ENCODE results near the gene GPR62.

Gene GPR62

DNA sequence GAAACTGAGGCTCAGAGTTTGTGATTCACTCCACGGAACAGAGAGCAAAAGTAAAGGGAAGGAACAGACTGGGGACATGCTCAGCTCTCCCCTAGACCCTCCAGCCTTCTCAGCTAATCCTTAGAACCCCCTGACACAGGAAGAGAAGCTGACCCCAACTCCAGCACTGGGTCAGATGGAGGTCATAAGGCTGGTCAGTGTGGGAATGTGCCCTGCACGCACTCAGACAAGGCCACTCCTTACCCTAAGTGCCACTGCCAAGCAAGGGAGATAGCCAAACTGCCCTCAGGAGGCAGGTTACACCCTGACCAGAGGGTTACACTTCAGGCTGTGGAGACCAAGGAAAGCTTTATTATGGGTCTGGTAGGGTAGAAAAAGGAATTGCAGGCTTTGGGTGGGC is 39.3 kb downstream of the GPR62 start:
- DNase-seq = no peak

DNA sequence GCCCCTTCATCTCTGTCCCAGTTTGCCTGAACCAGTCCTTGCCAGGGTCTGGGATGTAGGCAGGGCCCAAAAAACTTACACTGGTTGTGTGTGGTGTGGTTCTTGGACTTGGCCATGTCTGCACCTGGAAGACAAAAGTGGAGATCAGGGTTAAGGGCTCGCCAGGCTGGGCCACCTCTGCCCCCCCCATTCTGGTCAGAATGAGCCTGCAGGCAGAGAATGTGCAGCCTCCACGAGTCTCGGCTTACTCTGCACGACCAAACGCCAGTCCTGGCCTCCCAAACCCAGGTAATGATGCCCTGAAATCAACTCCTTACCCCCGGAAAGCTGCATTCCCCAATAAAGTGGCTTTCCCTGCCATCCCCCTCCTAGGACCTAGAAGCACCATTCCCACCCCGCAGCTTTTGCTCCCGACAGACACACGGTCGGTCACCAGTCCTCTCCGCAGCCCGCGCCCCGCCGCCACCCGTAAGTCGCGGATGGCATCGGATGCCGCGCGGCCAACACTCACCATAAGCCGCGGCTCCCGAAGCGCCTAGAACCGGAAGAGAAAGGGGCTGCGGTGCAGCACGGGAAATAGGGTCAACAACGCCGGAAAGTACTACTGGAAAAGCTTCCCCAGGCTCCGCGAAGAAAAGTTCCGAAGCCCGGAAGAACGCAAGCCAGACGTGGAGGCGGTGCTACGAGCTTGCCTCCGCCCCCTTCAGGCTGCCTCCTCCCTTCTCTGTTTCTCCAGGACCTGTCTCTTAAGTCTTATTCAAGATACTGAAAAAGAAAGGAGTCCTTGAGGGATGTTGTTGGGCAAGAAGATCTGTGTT is 40.4 kb downstream of the GPR62 start, which contains the start of gene RPL29:
Gene RPL29 (minus strand): TSS at position 550 of the 818 bp plus-strand sequence. CDS start 434 bp downstream, at position 116.
- peak; percentile 56 for DNase-seq

DNA sequence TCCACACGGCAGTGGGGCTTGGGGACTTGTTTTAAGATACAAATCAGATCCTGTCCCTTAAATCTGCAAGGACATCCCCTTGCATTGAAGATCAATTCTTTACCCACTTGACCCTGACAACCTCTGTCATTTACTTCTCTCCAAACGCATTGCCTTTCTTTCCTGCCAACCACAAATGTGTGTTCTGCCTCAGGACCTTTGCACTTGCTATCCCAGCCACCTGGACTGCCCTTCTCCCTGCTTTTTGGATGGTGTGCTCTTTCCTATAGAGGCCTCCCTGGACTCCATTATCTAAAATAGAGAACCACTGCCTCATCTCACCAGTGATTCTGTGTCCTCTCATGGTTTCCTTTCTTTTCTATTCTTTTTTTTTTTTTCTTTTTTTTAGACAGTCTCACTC is 42.0 kb downstream of the GPR62 start:
- no peak for DNase-seq

DNA sequence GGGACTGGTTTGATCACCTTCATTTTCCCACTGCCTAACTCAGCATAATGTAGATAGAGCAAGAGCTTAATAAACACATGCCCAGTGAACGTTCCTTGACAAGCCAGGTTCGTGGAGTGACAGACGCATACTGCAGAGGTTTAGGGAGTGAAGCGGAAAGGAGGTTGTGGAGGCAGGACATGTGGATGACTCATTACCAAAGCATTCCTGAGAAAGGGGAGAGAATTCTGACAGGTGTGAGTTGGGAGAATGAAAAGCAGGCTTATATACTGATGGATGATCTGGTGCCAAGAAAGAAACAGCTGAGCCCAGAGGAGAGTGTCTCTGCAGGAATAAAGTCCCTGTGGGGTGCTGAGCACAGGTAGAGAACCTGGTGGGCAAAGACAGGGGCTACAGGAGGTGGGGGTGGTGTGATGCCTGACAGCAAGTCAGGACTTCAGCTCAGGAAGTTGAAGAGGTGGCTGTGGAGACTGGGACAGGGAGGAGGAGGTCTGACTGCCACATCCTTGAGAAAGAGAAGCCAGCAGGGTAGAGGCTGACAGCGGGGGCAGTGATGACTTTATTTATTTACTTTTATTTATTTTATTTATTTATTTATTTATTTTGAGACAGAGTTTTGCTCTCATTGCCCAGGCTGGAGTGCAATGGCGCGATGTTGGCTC is 42.9 kb downstream of the GPR62 start:
- DNase-seq = no peak

DNA sequence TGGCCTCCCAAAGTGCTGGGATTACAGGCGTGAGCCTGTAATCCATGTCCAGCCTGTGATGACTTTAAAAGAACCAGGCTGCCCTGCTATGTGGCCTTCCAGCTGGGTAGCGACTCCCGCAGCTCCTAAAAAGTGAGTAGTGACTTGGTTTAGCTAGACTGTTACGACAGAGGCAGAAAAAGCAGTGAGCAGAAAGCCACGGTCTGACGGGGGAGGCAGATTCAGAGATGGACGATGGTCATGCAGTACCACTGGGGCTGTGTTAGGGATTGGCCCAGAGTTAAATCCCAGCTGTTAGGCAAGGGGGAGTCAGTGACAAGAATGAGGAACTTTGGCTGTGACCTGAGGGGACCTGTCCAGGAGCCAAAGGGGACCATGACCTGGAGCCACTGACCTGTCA is 43.6 kb downstream of the GPR62 start:
- DNase-seq = no peak

DNA sequence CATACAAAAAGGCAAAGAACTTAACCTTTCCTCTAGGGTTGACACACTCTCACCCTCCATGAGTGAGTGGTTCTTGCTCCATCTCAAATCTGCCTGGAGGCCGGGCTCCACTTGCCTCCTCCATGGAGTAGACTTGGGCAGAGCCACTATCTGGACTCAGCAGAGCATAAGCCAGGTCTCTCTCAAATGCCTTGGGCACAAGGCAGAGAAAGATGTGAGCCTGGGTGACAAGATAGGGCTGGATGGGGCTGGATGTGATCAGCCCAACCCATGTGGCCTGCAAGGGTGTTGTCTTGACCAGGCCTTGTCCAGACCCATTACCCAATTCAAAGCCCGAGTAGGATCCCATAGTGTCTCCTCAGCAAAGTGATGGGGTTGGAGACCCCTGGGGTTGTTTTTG is 44.7 kb downstream of the GPR62 start:
- no peak for DNase-seq

DNA sequence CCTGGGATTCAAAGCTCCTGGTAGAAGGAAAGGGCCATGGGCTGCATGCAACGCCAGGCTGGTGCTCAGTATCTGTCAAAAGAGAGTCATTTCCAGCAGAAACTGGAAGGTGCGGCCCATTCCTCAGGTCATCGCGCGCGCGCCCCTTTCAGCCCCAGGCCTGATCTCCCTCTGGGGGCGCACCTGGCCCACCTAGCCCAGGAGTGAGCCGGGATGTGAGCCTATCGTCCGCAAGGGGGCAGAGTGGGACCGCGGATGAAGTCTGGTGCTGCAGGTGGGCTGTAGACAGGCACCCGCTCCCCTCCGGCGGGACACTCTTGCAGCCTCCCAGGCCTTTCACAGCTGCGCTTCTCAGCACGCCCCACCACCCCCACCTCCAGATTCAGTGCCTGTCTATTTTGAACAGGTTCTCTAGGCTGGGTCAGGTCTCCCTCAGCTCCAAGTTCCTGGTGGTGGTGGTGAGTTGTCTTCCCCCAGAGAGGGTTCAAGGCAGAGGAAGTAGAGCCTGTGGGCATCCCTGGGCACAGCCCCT is 46.3 kb downstream of the GPR62 start:
- DNase-seq = no peak

DNA sequence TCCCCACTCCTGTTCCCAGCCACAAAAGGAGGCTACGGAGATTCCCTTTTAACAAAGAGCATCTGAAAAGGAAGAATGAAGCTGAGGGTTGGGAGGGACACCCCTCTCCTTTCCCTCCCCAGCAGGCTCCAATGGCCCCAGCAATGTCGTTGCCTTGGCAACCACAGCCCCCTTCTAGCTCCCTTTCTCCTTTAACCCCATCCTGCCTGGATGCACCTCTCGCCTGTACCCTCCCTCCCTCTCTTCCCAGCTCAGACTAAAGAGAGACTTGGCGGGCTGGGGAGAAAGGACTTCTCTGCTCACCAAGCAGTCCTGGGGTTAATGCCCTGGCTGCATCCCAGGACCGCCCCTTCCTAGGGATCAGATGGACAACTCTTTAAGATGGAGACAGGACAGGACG is 47.6 kb downstream of the GPR62 start:
- DNase-seq = no peak

DNA sequence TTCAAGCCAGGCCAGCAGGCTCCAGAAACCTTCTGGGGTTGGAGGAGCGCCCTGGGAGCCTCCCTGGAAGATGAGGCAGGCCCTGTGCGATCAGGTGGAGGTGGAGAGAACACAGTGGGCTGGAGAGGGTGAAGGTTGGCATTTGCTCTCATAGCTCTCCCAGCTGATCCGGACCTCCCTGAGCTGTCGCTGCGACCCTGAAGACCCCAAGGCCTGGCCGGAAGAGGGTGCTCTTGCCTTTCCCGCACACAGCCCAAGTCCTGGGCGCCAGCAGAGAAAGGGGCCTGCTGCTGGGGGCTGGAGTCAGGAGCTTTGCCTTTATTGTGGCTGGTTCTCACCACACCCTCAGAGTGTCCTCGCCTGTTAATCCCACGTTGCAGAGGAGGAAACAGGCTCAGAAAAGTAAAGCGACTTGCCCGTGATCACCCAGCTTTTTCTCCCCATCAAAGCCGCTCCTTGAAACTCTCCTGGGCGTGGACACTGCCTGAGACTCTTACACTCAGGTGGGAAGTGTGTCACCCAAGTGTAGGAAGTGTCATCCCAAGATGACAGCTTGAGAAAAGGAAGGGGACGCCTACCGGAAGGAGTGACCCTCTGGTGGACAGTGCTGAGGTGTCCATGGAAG is 49.1 kb downstream of the GPR62 start:
- DNase-seq = no peak

DNA sequence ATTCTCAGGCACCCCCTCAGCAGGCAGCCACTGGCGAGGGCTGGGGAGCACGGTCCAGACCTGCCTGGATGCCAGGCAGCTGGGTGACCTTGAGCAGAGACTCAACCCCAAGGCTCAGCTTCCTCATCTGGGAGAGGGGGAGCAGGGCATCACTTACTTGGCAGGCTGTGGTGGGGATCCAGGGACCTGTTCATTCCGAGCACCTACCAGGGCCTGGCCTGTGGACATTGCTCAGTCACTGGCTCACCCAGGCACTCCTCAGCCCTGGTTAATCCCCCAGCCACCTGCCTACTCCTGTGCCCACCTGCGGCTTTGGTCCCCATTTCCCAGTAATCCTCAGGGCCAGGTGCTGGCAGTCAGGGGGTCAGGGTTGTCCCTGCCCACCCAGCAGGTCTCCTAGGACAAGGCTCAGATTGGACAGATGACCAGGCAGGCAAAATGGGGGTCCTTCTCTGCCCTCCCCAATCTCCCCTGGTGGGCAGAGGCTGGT is 49.8 kb downstream of the GPR62 start:
- no peak for DNase-seq

DNA sequence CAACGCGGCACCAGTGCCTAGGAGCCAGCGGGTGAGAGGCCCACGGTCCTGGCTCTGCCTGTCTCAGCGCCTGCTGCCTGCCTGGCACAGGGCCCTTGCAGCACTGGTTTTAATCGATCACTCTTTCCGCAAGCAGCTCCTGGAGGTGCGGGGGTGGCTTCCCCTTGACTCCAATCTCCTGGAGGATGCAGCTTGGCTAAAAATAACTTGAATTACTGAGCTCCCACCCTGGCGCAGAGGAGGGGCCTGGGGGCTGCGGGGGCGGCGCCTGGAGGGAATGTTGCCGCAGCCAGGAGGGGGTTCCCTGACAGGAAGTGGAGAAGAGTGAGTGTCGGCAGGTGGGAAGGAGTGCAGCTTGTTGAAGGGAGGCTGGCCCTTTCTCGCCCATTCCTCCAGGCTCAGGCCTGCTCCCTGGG is 50.4 kb downstream of the GPR62 start:
- no peak for DNase-seq

DNA sequence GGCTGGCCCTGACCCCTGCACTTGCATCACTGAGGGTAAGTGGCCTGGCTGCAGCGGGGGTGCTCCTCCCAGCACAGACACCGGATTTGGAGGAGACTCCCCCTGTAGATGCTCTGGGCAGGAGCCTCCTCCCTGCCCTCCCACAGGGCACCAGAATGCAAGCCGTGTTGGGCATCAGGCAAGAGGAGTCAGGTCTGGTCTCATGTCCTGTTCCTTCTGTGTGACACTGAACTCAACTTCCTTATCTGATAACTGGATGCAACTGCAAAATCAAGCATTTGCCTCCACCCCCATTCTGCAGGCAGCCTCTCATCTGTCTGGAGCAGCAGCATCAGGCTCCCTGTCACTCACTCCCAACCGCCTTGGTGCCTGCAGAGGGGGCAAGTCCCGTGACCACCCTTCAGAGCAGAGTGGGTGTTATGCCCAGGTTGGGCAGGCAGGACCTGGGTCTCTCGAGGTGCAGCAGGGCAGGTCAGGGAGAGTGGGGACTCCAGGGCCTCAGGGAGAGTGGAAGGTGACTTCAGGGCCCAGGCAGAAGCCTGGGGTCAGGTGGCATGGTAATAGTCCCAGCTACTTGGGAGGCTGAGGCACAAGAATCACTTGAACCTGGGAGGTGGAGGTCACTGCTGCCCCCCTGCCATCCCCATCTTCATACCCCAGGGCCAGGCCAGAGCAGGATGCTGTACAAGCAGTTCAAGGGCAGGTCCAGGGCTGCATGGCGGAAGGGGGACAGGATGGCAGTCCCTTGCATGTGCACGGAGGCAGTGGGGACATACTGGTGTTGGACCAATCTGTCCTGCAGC is 51.0 kb downstream of the GPR62 start:
- no peak for DNase-seq

DNA sequence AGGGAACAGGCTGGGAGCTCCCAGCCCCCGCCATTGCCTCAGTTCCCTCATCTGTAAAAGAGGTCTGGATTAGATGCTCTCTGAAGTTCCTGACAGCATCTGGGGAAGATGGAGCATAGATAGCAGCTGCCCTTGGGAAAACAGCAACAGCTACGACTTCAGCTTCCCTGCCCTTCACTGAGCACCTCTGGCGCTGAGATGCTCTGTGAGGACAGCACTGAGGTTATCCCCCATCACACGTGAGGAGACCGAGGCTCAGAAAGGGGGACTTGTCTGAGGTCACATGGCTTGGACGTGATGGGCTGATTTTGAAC is 51.6 kb downstream of the GPR62 start:
- no peak for DNase-seq
